HCT116 (cell line): ENCODE measurements around the gene TYW3. TPM values are rescaled to one million over a fixed set of nuclear protein-coding genes. Genes with fewer than 3 reads are reported as not detected.

Experiments
- ATAC-seq: fragments of 200-7000 bp; cut with Tn5 transposase; 2 replicates; pipeline ENCODE4 v1.9.1; 2020; ENCODE audit warnings: mild to moderate bottlenecking, moderate library complexity
- BruUV-seq: library from RNA; stranded (reverse); fragments of 400-500 nt; replicated peaks from 2 replicates; lab custom pipeline; 2021; lab: Mats Ljungman, UMichigan
- CTCF ChIA-PET: fragments of 300-600 bp; sonication (Branson Sonifier 250); formaldehyde crosslinking; loops from one replicate; lab custom pipeline; 2021; ENCODE audit warnings: antibody characterized with exemption; lab: Charles Lee
- POLR2A ChIA-PET: fragments of 300-600, 350-600 bp; sonication (Branson Sonifier 250); formaldehyde crosslinking; loops from one replicate; lab custom pipeline; 2021; ENCODE audit warnings: antibody characterized with exemption; lab: Charles Lee
- RAD21 ChIA-PET, 2 experiments: fragments of 300-600 bp; sonication (Branson Sonifier 250); formaldehyde crosslinking; loops; one replicate each; lab custom pipeline; 2023; ENCODE audit warnings: low total read pairs in 2 of 2; ENCODE audit not compliant: uncharacterized antibody in 2 of 2, unreplicated experiment in 2 of 2, low non-redundant PET in 1 of 2; lab: Charles Lee
- DNase-seq: peaks from one replicate; pipeline ENCODE4 v3.0.0-alpha.2; 2010; ENCODE audit warnings: low read depth, low spot score
- H2AFZ ChIP-seq: fragments of 200-600 bp; shearing (Covaris generic), sonication (generic); 2 replicates; pipeline ENCODE4 v1.6.1; 2017; ENCODE audit warnings: low read depth, mixed run types, mixed read lengths, antibody characterized with exemption, low read length; ENCODE audit not compliant: poor library complexity, severe bottlenecking
- H3K27ac ChIP-seq: 2 replicates; pipeline ENCODE4 v1.5.1; 2012; ENCODE audit warnings: low read depth, low read length
- H3K27me3 ChIP-seq: fragments of 200-600 bp; sonication (generic); 2 replicates; pipeline ENCODE4 v1.6.1; 2016; ENCODE audit warnings: mixed run types, low read length, mixed read lengths; ENCODE audit not compliant: insufficient read depth
- H3K36me3 ChIP-seq, 2 experiments: fragments of 200-500 bp in 1 of 2; fragments of 200-600 bp in 1 of 2; sonication (Bioruptor generic) in 1 of 2; sonication (generic) in 1 of 2; 2 replicates each; pipeline versions ENCODE4 v1.5.1 to v1.6.1; 2014 to 2016; ENCODE audit warnings: low read length in 2 of 2, inconsistent platforms in 1 of 2, mixed read lengths in 1 of 2, mixed run types in 1 of 2; ENCODE audit not compliant: insufficient read depth in 2 of 2, control insufficient read depth in 1 of 2
- H3K4me1 ChIP-seq, 2 experiments: fragments of 200-600 bp in 1 of 2; sonication (generic) in 1 of 2; 2 replicates each; pipeline versions ENCODE4 v1.5.1 to v1.6.1; 2012 to 2017; ENCODE audit warnings: low read length in 2 of 2, inconsistent platforms in 1 of 2, mild to moderate bottlenecking in 1 of 2, mixed read lengths in 1 of 2, mixed run types in 1 of 2, moderate library complexity in 1 of 2; ENCODE audit not compliant: insufficient read depth in 2 of 2, control insufficient read depth in 1 of 2
- H3K4me2 ChIP-seq: fragments of 200-600 bp; sonication (generic); 2 replicates; pipeline ENCODE4 v1.6.1; 2017; ENCODE audit warnings: mixed run types, low read length, mixed read lengths
- H3K4me3 ChIP-seq, 2 experiments: fragments of 200-600 bp in 1 of 2; sonication (generic) in 1 of 2; replicated peaks in 1 of 2; 2 replicates each; pipeline ENCODE4 v1.5.1; 2011 to 2016; ENCODE audit warnings: low read length in 2 of 2, control low read depth in 1 of 2, low read depth in 1 of 2, mild to moderate bottlenecking in 1 of 2, mixed read lengths in 1 of 2, mixed run types in 1 of 2
- H3K79me2 ChIP-seq: fragments of 200-600 bp; sonication (generic); 2 replicates; pipeline ENCODE4 v1.6.1; 2017; ENCODE audit warnings: mild to moderate bottlenecking, mixed run types, low read length, moderate library complexity, mixed read lengths; ENCODE audit not compliant: insufficient read depth
- H3K9ac ChIP-seq: fragments of 200-600 bp; sonication (generic); 2 replicates; pipeline ENCODE4 v1.6.1; 2016; ENCODE audit warnings: low read length, mixed read lengths
- H3K9me2 ChIP-seq: fragments of 200-600 bp; sonication (generic), shearing (Covaris generic); 2 replicates; pipeline ENCODE4 v1.6.1; 2017; ENCODE audit warnings: mixed run types, mild to moderate bottlenecking, moderate library complexity; ENCODE audit not compliant: insufficient read depth
- H3K9me3 ChIP-seq, 2 experiments: fragments of 200-500 bp in 1 of 2; fragments of 200-600 bp in 1 of 2; sonication (Bioruptor generic) in 1 of 2; sonication (generic) in 1 of 2; 2 replicates each; pipeline ENCODE4 v1.6.1; 2014 to 2017; ENCODE audit warnings: low read length in 2 of 2, mixed read lengths in 2 of 2, inconsistent platforms in 1 of 2, low read depth in 1 of 2, mild to moderate bottlenecking in 1 of 2, mixed run types in 1 of 2, moderate library complexity in 1 of 2; ENCODE audit not compliant: control insufficient read depth in 1 of 2, insufficient read depth in 1 of 2
- H4K20me1 ChIP-seq: fragments of 200-600 bp; sonication (generic), shearing (Covaris generic); 2 replicates; pipeline ENCODE4 v1.6.1; 2017; ENCODE audit warnings: mixed run types, mild to moderate bottlenecking, moderate library complexity; ENCODE audit not compliant: insufficient read depth
- ATF3 ChIP-seq: IDR thresholded peaks from 2 replicates; pipeline ENCODE4 v1.6.1; 2012
- CBX3 ChIP-seq: IDR thresholded peaks from 2 replicates; pipeline ENCODE4 v1.6.1; 2012; ENCODE audit warnings: low read depth
- CTCF ChIP-seq, 3 experiments: fragments of 200-600 bp in 1 of 3; sonication (generic) in 1 of 3; IDR thresholded peaks in 2 of 3; conservative IDR thresholded peaks in 1 of 3; 2 replicates each; pipeline ENCODE4 v1.5.1; 2012 to 2017; ENCODE audit warnings: low read depth in 2 of 3, low read length in 2 of 3, antibody characterized with exemption in 1 of 3, borderline replicate concordance in 1 of 3, control low read depth in 1 of 3, mild to moderate bottlenecking in 1 of 3, mixed read lengths in 1 of 3, mixed run types in 1 of 3, moderate library complexity in 1 of 3; ENCODE audit not compliant: insufficient read depth in 1 of 3
- EGR1 ChIP-seq: IDR thresholded peaks from 2 replicates; pipeline ENCODE4 v1.6.1; 2012; ENCODE audit warnings: low read depth
- FOSL1 ChIP-seq: IDR thresholded peaks from 2 replicates; pipeline ENCODE4 v1.6.1; 2012; ENCODE audit warnings: low read depth
- POLR2AphosphoS5 ChIP-seq: IDR thresholded peaks from 2 replicates; pipeline ENCODE4 v1.6.1; 2011; ENCODE audit warnings: mild to moderate bottlenecking, low read depth, low read length, moderate library complexity
- RAD21 ChIP-seq: IDR thresholded peaks from 2 replicates; pipeline ENCODE4 v1.6.1; 2012; ENCODE audit warnings: low read depth, mild to moderate bottlenecking
- SP1 ChIP-seq: IDR thresholded peaks from 2 replicates; pipeline ENCODE4 v1.6.1; 2012; ENCODE audit warnings: low read depth
- ZFX ChIP-seq: fragments of 450-650 bp; IDR thresholded peaks from 2 replicates; pipeline ENCODE4 v1.6.1; 2017
- intact Hi-C: fragments of 100-400 bp; cut with micrococcal nuclease; formaldehyde crosslinking; loops from 2 replicates; pipeline ENCODE4 v1.10.0; 2022
- total RNA-seq: library from RNA; stranded (reverse); gene quantifications from one replicate; pipeline ENCODE4 v1.2.1, GENCODE V29; 2021; ENCODE audit not compliant: unreplicated experiment

TYW3 gene
- total RNA-seq, 1 experiment from 2014 or later = 31.8 TPM

- peaks cover 5% of the 10 kb centered on the region for H4K20me1 ChIP-seq
- peaks cover 0 to 5% of the 10 kb centered on the region in 2 experiments; a peak in 1 of 4 replicates for H3K36me3 ChIP-seq
- H2AFZ ChIP-seq = no peak overlapping the region
- no peak overlapping the region for H3K27ac ChIP-seq
- no peak for DNase-seq
- ATAC-seq = no peak
- H3K9me2 ChIP-seq = no peaks in the 10 kb centered on the region
- no peak overlapping the region for H3K4me3 ChIP-seq
- no peak overlapping the region for H3K4me2 ChIP-seq
- no peaks in the 10 kb centered on the region for H3K79me2 ChIP-seq
- ChIA-PET POLR2A (no interaction called here), RAD21 (interaction anchor here in 1 of 2 experiments (0.6 kb wide), 1 partner anchor 406 kb away, joined by 3 read pairs; no protein-coding TSS in a partner anchor), CTCF (interaction anchor here (1.2 to 1.9 kb wide), 2 partner anchors 33 to 436 kb away, joined by 4 to 14 read pairs; no protein-coding TSS in a partner anchor)
- intact Hi-C loops = no loop called here
- H3K27me3 ChIP-seq = 0 out of 2 replicates have a peak, but pooled peaks cover 3% of the 10 kb centered on the region
- H3K4me1 ChIP-seq = no peaks in the 10 kb centered on the region
- TF ChIP-seq ZFX (no peak), RAD21 (no peak), FOSL1 (no peak), EGR1 (no peak), CBX3 (no peak), SP1 (no peak), ATF3 (no peak)
- H3K9ac ChIP-seq = no peak overlapping the region
- no TSS peak for BruUV-seq
- no peaks in the 10 kb centered on the region for H3K9me3 ChIP-seq
Measured at GRCh38 chr1:74766579-74766978, 33.6 kb downstream of the TYW3 start.

- H3K36me3 ChIP-seq = peaks cover 0 to 5% of the 10 kb centered on the region in 2 experiments; a peak in 1 of 4 replicates
- H4K20me1 ChIP-seq = peaks cover 5% of the 10 kb centered on the region
- no peaks in the 10 kb centered on the region for H3K4me1 ChIP-seq
- ChIA-PET CTCF (interaction anchor here (0.7 to 1.9 kb wide), 8 partner anchors 9 to 500 kb away, joined by 3 to 14 read pairs (median 4); partner anchors contain the start of genes CRYZ and TYW3), POLR2A (no interaction called here), RAD21 (no interaction called here)
- H3K79me2 ChIP-seq = no peaks in the 10 kb centered on the region
- no TSS peak for BruUV-seq
- DNase-seq (peak; percentile 44), ATAC-seq (peak; percentile 90)
- intact Hi-C loops = no loop called here
- TF ChIP-seq RAD21 (0 out of 2 replicates have a peak, but pooled peaks have one; percentile 9), POLR2AphosphoS5 (no peak), CTCF (IDR thresholded peaks at IDR 0.05 in 2 of 3, conservative IDR thresholded peaks at IDR 0.05 in 1 of 3; ENCODE audit: borderline replicate concordance in 1 of 3, insufficient read depth in 1 of 3, low read depth in 2 of 3, low read length in 2 of 3) (peak; percentile 37 to 71 (median 57); a peak in 5 of 6 replicates)
- no peaks in the 10 kb centered on the region for H3K9me3 ChIP-seq
- no peak overlapping the region for H3K4me3 ChIP-seq
- H3K27ac ChIP-seq = no peak overlapping the region
- H2AFZ ChIP-seq = no peak overlapping the region
- H3K9me2 ChIP-seq = no peaks in the 10 kb centered on the region
- no peak overlapping the region for H3K4me2 ChIP-seq
- H3K9ac ChIP-seq = no peak overlapping the region
- 0 out of 2 replicates have a peak, but pooled peaks cover 5% of the 10 kb centered on the region for H3K27me3 ChIP-seq
Measured at GRCh38 chr1:74767490-74767889, 34.5 kb downstream of the TYW3 start.
